Measurements from ENCODE around the gene VWA1.

The VWA1 gene

GRCh38 chr1:1435106-1435903 lies at the start of gene VWA1:
TSS of gene VWA1 (plus strand) at chr1:1435690. CDS start at chr1:1435749, 59 bp downstream.
- no peak for DNase-seq (ENCODE audit: low read depth)
- H3K4me3 ChIP-seq (ENCODE audit: low read length), result peak within 1 kb of the TSS; percentile 24
- TF ChIP-seq, protein P1, sequence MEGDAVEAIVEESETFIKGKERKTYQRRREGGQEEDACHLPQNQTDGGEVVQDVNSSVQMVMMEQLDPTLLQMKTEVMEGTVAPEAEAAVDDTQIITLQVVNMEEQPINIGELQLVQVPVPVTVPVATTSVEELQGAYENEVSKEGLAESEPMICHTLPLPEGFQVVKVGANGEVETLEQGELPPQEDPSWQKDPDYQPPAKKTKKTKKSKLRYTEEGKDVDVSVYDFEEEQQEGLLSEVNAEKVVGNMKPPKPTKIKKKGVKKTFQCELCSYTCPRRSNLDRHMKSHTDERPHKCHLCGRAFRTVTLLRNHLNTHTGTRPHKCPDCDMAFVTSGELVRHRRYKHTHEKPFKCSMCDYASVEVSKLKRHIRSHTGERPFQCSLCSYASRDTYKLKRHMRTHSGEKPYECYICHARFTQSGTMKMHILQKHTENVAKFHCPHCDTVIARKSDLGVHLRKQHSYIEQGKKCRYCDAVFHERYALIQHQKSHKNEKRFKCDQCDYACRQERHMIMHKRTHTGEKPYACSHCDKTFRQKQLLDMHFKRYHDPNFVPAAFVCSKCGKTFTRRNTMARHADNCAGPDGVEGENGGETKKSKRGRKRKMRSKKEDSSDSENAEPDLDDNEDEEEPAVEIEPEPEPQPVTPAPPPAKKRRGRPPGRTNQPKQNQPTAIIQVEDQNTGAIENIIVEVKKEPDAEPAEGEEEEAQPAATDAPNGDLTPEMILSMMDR (conservative IDR thresholded peaks at IDR 0.05; ENCODE audit: low read depth, low read length), result no peak

DNA sequence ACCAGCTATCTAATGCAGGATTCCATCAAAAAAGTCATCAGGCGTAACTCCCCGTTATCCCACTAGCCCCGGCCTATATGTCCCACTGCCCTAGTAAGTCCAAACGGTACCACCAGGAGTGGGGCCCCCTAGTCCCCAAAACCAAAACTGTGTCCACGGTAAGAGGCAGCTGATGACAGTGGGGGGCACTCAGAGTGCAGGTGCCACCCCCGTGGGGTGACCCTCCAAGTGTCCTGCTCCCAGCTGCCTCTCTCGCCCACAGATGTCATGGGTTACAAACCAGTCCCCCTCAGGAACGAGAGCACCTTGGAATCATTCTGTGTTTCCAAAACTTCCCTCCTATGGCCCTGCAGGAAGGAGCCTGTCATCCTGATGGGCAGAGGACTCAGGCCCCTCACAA lies 49.6 kb upstream of the VWA1 start:
- H3K4me3 ChIP-seq (ENCODE audit: low read length), result no peak overlapping the region
- no peak for DNase-seq (ENCODE audit: low read depth)

DNA sequence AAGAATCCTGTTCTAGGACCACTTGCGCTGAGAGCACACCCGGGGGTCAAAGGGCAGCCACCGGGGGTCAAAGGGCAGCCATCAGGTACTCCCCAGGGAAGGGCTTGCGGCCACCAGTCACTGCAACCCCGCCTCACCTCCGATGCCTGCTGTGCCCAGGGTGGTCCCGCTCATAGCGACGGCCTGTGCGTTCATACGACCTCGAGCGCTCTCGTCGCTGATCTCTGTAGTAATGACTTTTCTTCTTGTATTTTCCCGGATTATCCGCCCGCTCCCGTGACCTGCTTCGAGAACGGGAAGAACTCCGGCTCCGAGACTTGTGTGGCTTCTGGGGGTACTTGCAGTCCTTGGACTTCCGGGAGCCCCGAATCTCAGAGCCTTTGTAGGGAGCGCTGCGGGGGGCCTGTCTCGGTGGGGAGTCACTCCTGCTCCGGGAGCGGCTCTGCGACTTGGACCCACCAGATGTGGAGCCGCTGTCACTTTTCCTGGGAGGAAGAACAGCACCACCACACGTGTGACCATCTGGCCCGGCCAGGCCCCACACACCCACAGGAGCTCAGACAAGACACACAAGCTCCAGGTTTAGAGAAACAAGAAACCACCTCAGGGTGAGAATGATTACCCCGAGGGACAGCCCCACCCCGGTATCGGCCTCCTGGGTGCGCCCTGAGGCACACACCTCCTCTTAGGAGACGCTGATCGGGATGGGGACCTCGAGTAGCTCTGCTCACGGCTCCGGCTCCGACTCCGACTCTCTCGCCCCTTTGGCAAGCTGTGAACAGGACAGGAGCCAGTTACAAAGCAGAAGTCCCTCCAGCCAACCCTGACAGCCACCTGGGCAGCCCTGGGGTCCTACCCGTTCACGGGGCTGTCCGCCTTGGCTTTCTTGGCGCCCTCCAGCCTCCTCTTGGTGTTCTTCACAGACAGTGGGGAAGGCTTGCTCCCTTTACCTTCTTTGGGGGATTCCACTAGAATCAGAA lies 48.1 kb upstream of the VWA1 start:
- no peak for DNase-seq (ENCODE audit: low read depth)
- TF ChIP-seq, protein P1 (conservative IDR thresholded peaks at IDR 0.05; ENCODE audit: low read depth, low read length), result no peak
- no peak overlapping the region for H3K4me3 ChIP-seq (ENCODE audit: low read length)

More for the DNA sequence above, 49.6 kb upstream of the VWA1 start:
- TF ChIP-seq, protein P1 (conservative IDR thresholded peaks at IDR 0.05; ENCODE audit: low read depth, low read length), result no peak

GRCh38 chr1:1388078-1388472 lies 47.4 kb upstream of the VWA1 start:
- TF ChIP-seq, protein P1 (conservative IDR thresholded peaks at IDR 0.05; ENCODE audit: low read depth, low read length), result no peak

DNA sequence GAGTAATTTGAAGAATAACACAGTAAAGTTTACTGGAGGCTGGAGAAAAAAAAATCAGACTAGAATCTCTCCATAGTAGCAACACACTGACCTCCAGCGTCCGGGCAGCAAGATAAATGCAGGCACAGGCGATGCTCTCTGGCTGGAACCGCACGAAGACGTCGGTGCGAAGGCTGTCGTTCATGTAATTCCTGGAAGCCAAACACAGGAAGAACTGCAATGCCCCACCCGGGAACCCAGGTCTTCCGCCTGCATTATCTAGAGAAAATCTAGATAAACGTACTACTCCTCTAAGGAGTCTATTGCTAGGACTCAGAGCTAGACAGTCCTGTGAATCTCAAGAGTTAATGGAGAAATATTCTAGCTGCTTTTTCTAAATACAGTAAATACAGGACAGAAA lies 44.8 kb upstream of the VWA1 start:
- DNase-seq (ENCODE audit: low read depth), result no peak
- TF ChIP-seq, protein P1 (conservative IDR thresholded peaks at IDR 0.05; ENCODE audit: low read depth, low read length), result no peak
- no peak overlapping the region for H3K4me3 ChIP-seq (ENCODE audit: low read length)

More at GRCh38 chr1:1388078-1388472, 47.4 kb upstream of the VWA1 start:
- DNase-seq (ENCODE audit: low read depth), result no peak
- no peak overlapping the region for H3K4me3 ChIP-seq (ENCODE audit: low read length)

GRCh38 chr1:1391225-1391624 lies 44.3 kb upstream of the VWA1 start:
- TF ChIP-seq, protein P1 (conservative IDR thresholded peaks at IDR 0.05; ENCODE audit: low read depth, low read length), result no peak
- no peak overlapping the region for H3K4me3 ChIP-seq (ENCODE audit: low read length)
- no peak for DNase-seq (ENCODE audit: low read depth)
